HepG2 (cell line): ENCODE measurements around the gene PRKCD. TPM values are rescaled to one million over a fixed set of nuclear protein-coding genes. Genes with fewer than 3 reads are reported as not detected.

Experiments
- ATM ChIP-seq: fragments of 450-650 bp; IDR thresholded peaks from 2 replicates; pipeline ENCODE4 v1.7.1; 2017; ENCODE audit warnings: mild to moderate bottlenecking, borderline replicate concordance
- CC2D1A ChIP-seq: sonication (generic); formaldehyde crosslinking; IDR thresholded peaks from 2 replicates; pipeline ENCODE4 v1.8.1; 2023; ENCODE audit warnings: mild to moderate bottlenecking, missing genetic modification reagents
- KDM2A ChIP-seq: sonication (generic); formaldehyde crosslinking; IDR thresholded peaks from 2 replicates; pipeline ENCODE4 v1.4.0; 2020; ENCODE audit warnings: low read depth, missing genetic modification reagents, borderline replicate concordance
- NKX3-1 ChIP-seq: sonication (generic); formaldehyde crosslinking; IDR thresholded peaks from 2 replicates; pipeline ENCODE4 v1.5.0; 2020; ENCODE audit warnings: missing genetic modification reagents
- RBM39 ChIP-seq: fragments of 200-400 bp; formaldehyde crosslinking; IDR thresholded peaks from one replicate; pipeline ENCODE4 v1.6.1; 2018; ENCODE audit warnings: antibody characterized with exemption, mild to moderate bottlenecking, low read depth, low read length; ENCODE audit not compliant: poor library complexity, severe bottlenecking
- SALL2 ChIP-seq: sonication (generic); formaldehyde crosslinking; IDR thresholded peaks from 2 replicates; pipeline ENCODE4 v1.8.1; 2023; ENCODE audit warnings: mild to moderate bottlenecking, missing genetic modification reagents, inconsistent platforms
- SIX1 ChIP-seq: sonication (generic); formaldehyde crosslinking; IDR thresholded peaks from 2 replicates; pipeline ENCODE4 v1.4.0; 2020; ENCODE audit warnings: missing genetic modification reagents, borderline replicate concordance
- STAG1 ChIP-seq: sonication (generic); formaldehyde crosslinking; IDR thresholded peaks from 2 replicates; pipeline ENCODE4 v1.4.0; 2020; ENCODE audit warnings: missing genetic modification reagents
- TAF15 ChIP-seq: fragments of 200-400 bp; formaldehyde crosslinking; IDR thresholded peaks from one replicate; pipeline ENCODE4 v1.6.1; 2018; ENCODE audit warnings: mild to moderate bottlenecking, low read depth, low read length; ENCODE audit not compliant: poor library complexity, severe bottlenecking
- THAP11 ChIP-seq: IDR thresholded peaks from 2 replicates; pipeline ENCODE4 v1.6.1; 2016; ENCODE audit warnings: missing biosample characterization, missing genetic modification reagents
- ZFP36L2 ChIP-seq: sonication (generic); formaldehyde crosslinking; IDR thresholded peaks from 2 replicates; pipeline ENCODE4 v1.4.0; 2020; ENCODE audit warnings: missing genetic modification reagents
- ZFYVE20 ChIP-seq: sonication (generic); formaldehyde crosslinking; IDR thresholded peaks from 2 replicates; pipeline ENCODE4 v1.8.0; 2023; ENCODE audit warnings: low read depth, mild to moderate bottlenecking, moderate library complexity, missing genetic modification reagents, borderline replicate concordance
- ZNF331 ChIP-seq: sonication (generic); formaldehyde crosslinking; IDR thresholded peaks from 2 replicates; pipeline ENCODE4 v1.4.0; 2020; ENCODE audit warnings: missing genetic modification reagents
- ZNF569 ChIP-seq: sonication (generic); formaldehyde crosslinking; IDR thresholded peaks from 2 replicates; pipeline ENCODE4 v1.5.0; 2020; ENCODE audit warnings: mild to moderate bottlenecking, missing genetic modification reagents, moderate library complexity, borderline replicate concordance
- ZSCAN29 ChIP-seq: sonication (generic); formaldehyde crosslinking; conservative IDR thresholded peaks from 2 replicates; pipeline ENCODE4 v1.4.0; 2020; ENCODE audit warnings: mild to moderate bottlenecking, missing genetic modification reagents
- ZSCAN31 ChIP-seq: sonication (generic); formaldehyde crosslinking; IDR thresholded peaks from 2 replicates; pipeline ENCODE4 v1.5.0; 2020; ENCODE audit warnings: low read depth, mild to moderate bottlenecking, missing genetic modification reagents
- polyA plus RNA-seq, 8 experiments: library from polyadenylated mRNA; depleted of rRNA in 3 of 8; stranded (reverse) in 7 of 8; unstranded in 1 of 8; fragments of >200 nt; fragmentation: Illumina TruSeq in 4 of 8; extraction: Trizol in 4 of 8; gene quantifications; 2 replicates each; pipeline versions ENCODE4 v1.2.1 to v1.2.3, GENCODE V29; 2011 to 2016; ENCODE audit warnings: low read depth in 4 of 8, missing spikeins in 1 of 8, mixed read lengths in 1 of 8; ENCODE audit not compliant: insufficient read depth in 1 of 8
- total RNA-seq, 5 experiments: library from RNA; depleted of rRNA; stranded (reverse); fragments of >200 nt; fragmentation: Illumina TruSeq; extraction: Trizol; gene quantifications; 2 replicates each; pipeline ENCODE4 v1.2.3, GENCODE V29; 2016; ENCODE audit warnings: low read depth in 1 of 5
- TF ChIP-seq, protein P1 (sequence below): sonication (generic); formaldehyde crosslinking; IDR thresholded peaks from 2 replicates; pipeline ENCODE4 v1.5.0; 2020; ENCODE audit warnings: missing genetic modification reagents
- TF ChIP-seq, protein P2 (sequence below): sonication (generic); formaldehyde crosslinking; IDR thresholded peaks from 2 replicates; pipeline ENCODE4 v1.4.0; 2020; ENCODE audit warnings: mild to moderate bottlenecking, missing genetic modification reagents
- TF ChIP-seq, protein P3 (sequence below): sonication (generic); formaldehyde crosslinking; conservative IDR thresholded peaks from 2 replicates; pipeline ENCODE4 v1.8.0; 2022; ENCODE audit warnings: low read depth, missing genetic modification reagents
- TF ChIP-seq, protein P4 (sequence below): sonication (generic); formaldehyde crosslinking; IDR thresholded peaks from 2 replicates; pipeline ENCODE4 v1.4.0; 2020; ENCODE audit warnings: missing genetic modification reagents

The PRKCD gene
- total and polyA plus RNA-seq, 2 of the 13 experiments (the other 11 are each of a cell fraction or from before 2014, with no cell fraction given), result 1.6 to 40.7 TPM

DNA sequence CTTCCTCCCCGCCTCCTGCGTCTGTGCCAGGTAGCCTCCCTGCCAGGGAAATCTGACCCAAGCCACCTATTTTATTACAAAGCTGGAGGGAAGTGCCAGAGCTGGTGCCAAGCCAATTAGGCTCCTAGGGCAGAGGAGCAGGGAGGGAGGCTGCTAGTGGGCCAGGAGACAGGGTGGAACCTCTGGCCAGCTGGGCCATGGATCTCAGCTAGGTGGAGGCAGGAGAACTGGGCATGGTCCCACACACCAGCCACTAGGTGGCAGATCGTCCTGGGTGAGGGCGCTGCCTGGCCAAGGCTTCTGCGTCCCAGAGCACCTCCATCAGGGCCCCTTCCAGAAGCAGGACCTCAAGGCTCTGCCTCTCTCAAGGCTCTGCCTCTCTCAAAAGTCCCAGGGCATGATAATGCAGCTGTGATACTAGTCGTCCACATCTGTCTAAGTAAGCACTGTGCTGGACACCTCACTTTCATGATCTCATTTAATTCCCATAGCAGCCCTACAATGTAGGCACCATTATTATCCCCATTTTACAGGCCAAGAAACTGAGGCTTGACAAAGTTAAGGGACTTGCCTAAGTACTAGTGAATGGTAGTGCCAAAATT lies 26.3 kb upstream of the PRKCD start (continued):
- TF ChIP-seq, protein P1, sequence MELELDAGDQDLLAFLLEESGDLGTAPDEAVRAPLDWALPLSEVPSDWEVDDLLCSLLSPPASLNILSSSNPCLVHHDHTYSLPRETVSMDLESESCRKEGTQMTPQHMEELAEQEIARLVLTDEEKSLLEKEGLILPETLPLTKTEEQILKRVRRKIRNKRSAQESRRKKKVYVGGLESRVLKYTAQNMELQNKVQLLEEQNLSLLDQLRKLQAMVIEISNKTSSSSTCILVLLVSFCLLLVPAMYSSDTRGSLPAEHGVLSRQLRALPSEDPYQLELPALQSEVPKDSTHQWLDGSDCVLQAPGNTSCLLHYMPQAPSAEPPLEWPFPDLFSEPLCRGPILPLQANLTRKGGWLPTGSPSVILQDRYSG (CRISPR knock-in tag), result no peak
- TF ChIP-seq ZFYVE20 (CRISPR knock-in tag) (no peak), ZSCAN29 (CRISPR knock-in tag) (no peak), THAP11 (CRISPR knock-in tag) (0 out of 2 replicates have a peak, but pooled peaks have one; percentile 39), ZFP36L2 (no peak), SALL2 (CRISPR knock-in tag) (no peak), ATM (no peak), ZNF331 (0 out of 2 replicates have a peak, but pooled peaks have one; percentile 19), ZNF569 (CRISPR knock-in tag) (no peak), CC2D1A (CRISPR knock-in tag) (no peak), ZSCAN31 (CRISPR knock-in tag) (no peak), RBM39 (no peak), NKX3-1 (CRISPR knock-in tag) (no peak), STAG1 (CRISPR knock-in tag) (peak; percentile 90), KDM2A (CRISPR knock-in tag) (peak; percentile 52; the same call in 1 of the 2 replicates), SIX1 (CRISPR knock-in tag) (no peak), TAF15 (no peak)
- TF ChIP-seq, protein P2, sequence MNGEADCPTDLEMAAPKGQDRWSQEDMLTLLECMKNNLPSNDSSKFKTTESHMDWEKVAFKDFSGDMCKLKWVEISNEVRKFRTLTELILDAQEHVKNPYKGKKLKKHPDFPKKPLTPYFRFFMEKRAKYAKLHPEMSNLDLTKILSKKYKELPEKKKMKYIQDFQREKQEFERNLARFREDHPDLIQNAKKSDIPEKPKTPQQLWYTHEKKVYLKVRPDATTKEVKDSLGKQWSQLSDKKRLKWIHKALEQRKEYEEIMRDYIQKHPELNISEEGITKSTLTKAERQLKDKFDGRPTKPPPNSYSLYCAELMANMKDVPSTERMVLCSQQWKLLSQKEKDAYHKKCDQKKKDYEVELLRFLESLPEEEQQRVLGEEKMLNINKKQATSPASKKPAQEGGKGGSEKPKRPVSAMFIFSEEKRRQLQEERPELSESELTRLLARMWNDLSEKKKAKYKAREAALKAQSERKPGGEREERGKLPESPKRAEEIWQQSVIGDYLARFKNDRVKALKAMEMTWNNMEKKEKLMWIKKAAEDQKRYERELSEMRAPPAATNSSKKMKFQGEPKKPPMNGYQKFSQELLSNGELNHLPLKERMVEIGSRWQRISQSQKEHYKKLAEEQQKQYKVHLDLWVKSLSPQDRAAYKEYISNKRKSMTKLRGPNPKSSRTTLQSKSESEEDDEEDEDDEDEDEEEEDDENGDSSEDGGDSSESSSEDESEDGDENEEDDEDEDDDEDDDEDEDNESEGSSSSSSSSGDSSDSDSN (CRISPR knock-in tag), result peak; percentile 51
- TF ChIP-seq, protein P3, sequence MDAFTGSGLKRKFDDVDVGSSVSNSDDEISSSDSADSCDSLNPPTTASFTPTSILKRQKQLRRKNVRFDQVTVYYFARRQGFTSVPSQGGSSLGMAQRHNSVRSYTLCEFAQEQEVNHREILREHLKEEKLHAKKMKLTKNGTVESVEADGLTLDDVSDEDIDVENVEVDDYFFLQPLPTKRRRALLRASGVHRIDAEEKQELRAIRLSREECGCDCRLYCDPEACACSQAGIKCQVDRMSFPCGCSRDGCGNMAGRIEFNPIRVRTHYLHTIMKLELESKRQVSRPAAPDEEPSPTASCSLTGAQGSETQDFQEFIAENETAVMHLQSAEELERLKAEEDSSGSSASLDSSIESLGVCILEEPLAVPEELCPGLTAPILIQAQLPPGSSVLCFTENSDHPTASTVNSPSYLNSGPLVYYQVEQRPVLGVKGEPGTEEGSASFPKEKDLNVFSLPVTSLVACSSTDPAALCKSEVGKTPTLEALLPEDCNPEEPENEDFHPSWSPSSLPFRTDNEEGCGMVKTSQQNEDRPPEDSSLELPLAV, result no peak
- TF ChIP-seq, protein P4, sequence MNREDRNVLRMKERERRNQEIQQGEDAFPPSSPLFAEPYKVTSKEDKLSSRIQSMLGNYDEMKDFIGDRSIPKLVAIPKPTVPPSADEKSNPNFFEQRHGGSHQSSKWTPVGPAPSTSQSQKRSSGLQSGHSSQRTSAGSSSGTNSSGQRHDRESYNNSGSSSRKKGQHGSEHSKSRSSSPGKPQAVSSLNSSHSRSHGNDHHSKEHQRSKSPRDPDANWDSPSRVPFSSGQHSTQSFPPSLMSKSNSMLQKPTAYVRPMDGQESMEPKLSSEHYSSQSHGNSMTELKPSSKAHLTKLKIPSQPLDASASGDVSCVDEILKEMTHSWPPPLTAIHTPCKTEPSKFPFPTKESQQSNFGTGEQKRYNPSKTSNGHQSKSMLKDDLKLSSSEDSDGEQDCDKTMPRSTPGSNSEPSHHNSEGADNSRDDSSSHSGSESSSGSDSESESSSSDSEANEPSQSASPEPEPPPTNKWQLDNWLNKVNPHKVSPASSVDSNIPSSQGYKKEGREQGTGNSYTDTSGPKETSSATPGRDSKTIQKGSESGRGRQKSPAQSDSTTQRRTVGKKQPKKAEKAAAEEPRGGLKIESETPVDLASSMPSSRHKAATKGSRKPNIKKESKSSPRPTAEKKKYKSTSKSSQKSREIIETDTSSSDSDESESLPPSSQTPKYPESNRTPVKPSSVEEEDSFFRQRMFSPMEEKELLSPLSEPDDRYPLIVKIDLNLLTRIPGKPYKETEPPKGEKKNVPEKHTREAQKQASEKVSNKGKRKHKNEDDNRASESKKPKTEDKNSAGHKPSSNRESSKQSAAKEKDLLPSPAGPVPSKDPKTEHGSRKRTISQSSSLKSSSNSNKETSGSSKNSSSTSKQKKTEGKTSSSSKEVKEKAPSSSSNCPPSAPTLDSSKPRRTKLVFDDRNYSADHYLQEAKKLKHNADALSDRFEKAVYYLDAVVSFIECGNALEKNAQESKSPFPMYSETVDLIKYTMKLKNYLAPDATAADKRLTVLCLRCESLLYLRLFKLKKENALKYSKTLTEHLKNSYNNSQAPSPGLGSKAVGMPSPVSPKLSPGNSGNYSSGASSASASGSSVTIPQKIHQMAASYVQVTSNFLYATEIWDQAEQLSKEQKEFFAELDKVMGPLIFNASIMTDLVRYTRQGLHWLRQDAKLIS (CRISPR knock-in tag), result no peak
